Vagina (tissue), 2 donors: ENCODE measurements around the gene POLR1D. TPM values are rescaled to one million over a fixed set of nuclear protein-coding genes. Genes with fewer than 3 reads are reported as not detected.

Experiments
- DNase-seq, 2 donors: peaks; one replicate each; pipeline ENCODE4 v3.0.0-alpha.2; 2017; ENCODE audit errors: extremely low spot score in 2 of 2
- H3K27ac ChIP-seq: fragments of 200-600 bp; sonication (generic); one replicate; pipeline ENCODE4 v1.5.1; 2019
- H3K27me3 ChIP-seq: fragments of 200-600 bp; sonication (generic); one replicate; pipeline ENCODE4 v1.5.1; 2019
- H3K36me3 ChIP-seq, 2 donors: fragments of 200-600 bp; sonication (generic); one replicate each; pipeline ENCODE4 v1.5.1; 2017 to 2019
- H3K4me1 ChIP-seq: fragments of 200-600 bp; sonication (generic); one replicate; pipeline ENCODE4 v1.5.1; 2019
- H3K4me3 ChIP-seq, 2 donors: fragments of 200-600 bp; sonication (generic); 1 replicate in 1 of 2; 2 replicates in 1 of 2; pipeline ENCODE4 v1.5.1; 2016 to 2019
- H3K9me3 ChIP-seq: fragments of 200-600 bp; sonication (generic); one replicate; pipeline ENCODE4 v1.5.1; 2019
- POLR2A ChIP-seq, 2 donors: fragments of 450-650 bp; IDR thresholded peaks; one replicate each; pipeline ENCODE4 v1.6.1; 2017; ENCODE audit warnings: antibody characterized with exemption in 2 of 2, mild to moderate bottlenecking in 2 of 2, moderate library complexity in 2 of 2
- POLR2AphosphoS5 ChIP-seq, 2 donors: sonication (generic); formaldehyde crosslinking; IDR thresholded peaks; one replicate each; pipeline ENCODE4 v1.9.0; 2017; ENCODE audit warnings: antibody characterized with exemption in 2 of 2, mild to moderate bottlenecking in 2 of 2, low read depth in 1 of 2; ENCODE audit not compliant: insufficient read depth in 1 of 2
- intact Hi-C: fragments of 100-400 bp; cut with DNase I; formaldehyde crosslinking; loops from one replicate; pipeline ENCODE4 v1.15.1; 2023
- total RNA-seq: library from RNA; depleted of rRNA; stranded (reverse); fragments of >200 nt; gene quantifications from one replicate; pipeline ENCODE4 v1.2.3, GENCODE V29; 2016
- TF ChIP-seq, protein P1 (sequence below), 3 experiments: fragments of 450-650 bp in 2 of 3; fragments of 200-600 bp in 1 of 3; sonication (generic) in 1 of 3; IDR thresholded peaks; one replicate each; pipeline ENCODE4 v1.5.1; 2017 to 2019; ENCODE audit warnings: antibody characterized with exemption in 3 of 3, mild to moderate bottlenecking in 2 of 3, moderate library complexity in 2 of 3

The POLR1D gene
- total RNA-seq, 1 donor from 2014 or later: 74.2 TPM

DNA sequence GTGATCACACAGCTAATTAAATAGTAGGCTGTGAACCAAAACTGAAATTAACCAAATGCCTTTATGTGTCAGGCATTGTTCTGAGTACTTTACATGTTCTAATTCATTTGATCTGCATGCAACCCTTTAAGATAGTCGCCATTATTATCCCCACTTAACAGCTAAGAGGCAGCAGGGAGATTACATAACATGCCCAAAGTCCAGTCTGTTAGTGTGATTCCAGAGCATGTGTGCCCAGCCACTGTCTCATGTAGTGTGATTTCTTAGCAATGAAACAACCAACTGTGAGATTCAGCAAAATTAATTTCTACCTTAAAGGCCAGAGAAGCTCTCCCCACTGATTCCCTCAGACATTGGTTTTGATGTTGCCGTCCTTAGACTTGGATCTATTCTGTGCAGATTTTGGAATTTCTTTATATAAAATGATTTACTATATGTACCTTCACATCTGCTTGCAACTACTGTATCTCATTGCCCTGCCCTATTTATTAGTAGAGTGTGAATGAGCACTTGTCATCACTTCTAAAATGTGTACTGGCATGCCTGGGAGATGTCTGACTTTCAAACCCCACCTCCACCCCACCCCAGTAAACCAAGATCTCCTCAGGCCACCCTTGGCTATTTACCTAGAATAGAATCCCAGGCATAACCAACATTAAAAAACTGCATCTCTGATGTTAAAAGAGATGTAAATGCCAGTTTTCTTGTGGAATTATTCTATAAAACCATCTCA, 41.2 kb downstream of the POLR1D start:
- Histone ChIP-seq H3K4me1 (peaks cover 17% of the 10 kb centered on the region), H3K9me3 (no peaks in the 10 kb centered on the region), H3K27ac (no peak overlapping the region), H3K36me3 (peaks cover 0 to 20% of the 10 kb centered on the region in 2 donors), H3K4me3 (no peak overlapping the region), H3K27me3 (no peaks in the 10 kb centered on the region)
- DNase-seq: no peak
- TF ChIP-seq POLR2AphosphoS5 (IDR thresholded peaks at IDR 0.05; ENCODE audit: insufficient read depth in 1 of 2, low read depth in 1 of 2) (no peak), POLR2A (IDR thresholded peaks at IDR 0.05) (no peak)
- TF ChIP-seq, protein P1, sequence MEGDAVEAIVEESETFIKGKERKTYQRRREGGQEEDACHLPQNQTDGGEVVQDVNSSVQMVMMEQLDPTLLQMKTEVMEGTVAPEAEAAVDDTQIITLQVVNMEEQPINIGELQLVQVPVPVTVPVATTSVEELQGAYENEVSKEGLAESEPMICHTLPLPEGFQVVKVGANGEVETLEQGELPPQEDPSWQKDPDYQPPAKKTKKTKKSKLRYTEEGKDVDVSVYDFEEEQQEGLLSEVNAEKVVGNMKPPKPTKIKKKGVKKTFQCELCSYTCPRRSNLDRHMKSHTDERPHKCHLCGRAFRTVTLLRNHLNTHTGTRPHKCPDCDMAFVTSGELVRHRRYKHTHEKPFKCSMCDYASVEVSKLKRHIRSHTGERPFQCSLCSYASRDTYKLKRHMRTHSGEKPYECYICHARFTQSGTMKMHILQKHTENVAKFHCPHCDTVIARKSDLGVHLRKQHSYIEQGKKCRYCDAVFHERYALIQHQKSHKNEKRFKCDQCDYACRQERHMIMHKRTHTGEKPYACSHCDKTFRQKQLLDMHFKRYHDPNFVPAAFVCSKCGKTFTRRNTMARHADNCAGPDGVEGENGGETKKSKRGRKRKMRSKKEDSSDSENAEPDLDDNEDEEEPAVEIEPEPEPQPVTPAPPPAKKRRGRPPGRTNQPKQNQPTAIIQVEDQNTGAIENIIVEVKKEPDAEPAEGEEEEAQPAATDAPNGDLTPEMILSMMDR (IDR thresholded peaks at IDR 0.05): no peak
- intact Hi-C loops: no loop called here

- intact Hi-C loops: no loop called here
- Histone ChIP-seq H3K27ac (no peak overlapping the region), H3K4me3 (no peak overlapping the region), H3K4me1 (peaks cover 6% of the 10 kb centered on the region), H3K27me3 (no peaks in the 10 kb centered on the region), H3K36me3 (peaks cover 0 to 20% of the 10 kb centered on the region in 2 donors), H3K9me3 (no peaks in the 10 kb centered on the region)
- no peak for DNase-seq
- TF ChIP-seq POLR2AphosphoS5 (IDR thresholded peaks at IDR 0.05; ENCODE audit: insufficient read depth in 1 of 2, low read depth in 1 of 2) (no peak), POLR2A (IDR thresholded peaks at IDR 0.05) (no peak)
Observed at GRCh38 chr13:27663947-27664346, 42.3 kb downstream of the POLR1D start.

- no peak overlapping the region for H3K4me3 ChIP-seq
- no peak overlapping the region for H3K27ac ChIP-seq
- H3K36me3 ChIP-seq: peaks cover 0 to 20% of the 10 kb centered on the region in 2 donors
- TF ChIP-seq, protein P1 (IDR thresholded peaks at IDR 0.05): no peak
- no peak for TF ChIP-seq POLR2AphosphoS5 (IDR thresholded peaks at IDR 0.05; ENCODE audit: insufficient read depth in 1 of 2, low read depth in 1 of 2)
- no peak for TF ChIP-seq POLR2A (IDR thresholded peaks at IDR 0.05)
- no peak for DNase-seq
- no peaks in the 10 kb centered on the region for H3K27me3 ChIP-seq
- intact Hi-C loops: no loop called here
- H3K9me3 ChIP-seq: no peaks in the 10 kb centered on the region
- no peaks in the 10 kb centered on the region for H3K4me1 ChIP-seq
Observed at GRCh38 chr13:27665333-27665732, 43.6 kb downstream of the POLR1D start.

- Histone ChIP-seq H3K36me3 (peaks cover 0 to 16% of the 10 kb centered on the region in 2 donors), H3K9me3 (no peaks in the 10 kb centered on the region), H3K4me1 (no peaks in the 10 kb centered on the region), H3K27me3 (no peaks in the 10 kb centered on the region), H3K27ac (no peak overlapping the region), H3K4me3 (no peak overlapping the region)
- TF ChIP-seq, protein P1 (IDR thresholded peaks at IDR 0.05): no peak
- no peak for TF ChIP-seq POLR2AphosphoS5 (IDR thresholded peaks at IDR 0.05; ENCODE audit: insufficient read depth in 1 of 2, low read depth in 1 of 2)
- no peak for TF ChIP-seq POLR2A (IDR thresholded peaks at IDR 0.05)
- intact Hi-C loops: no loop called here
- no peak for DNase-seq
Observed at GRCh38 chr13:27665761-27666160, 44.1 kb downstream of the POLR1D start.

DNA sequence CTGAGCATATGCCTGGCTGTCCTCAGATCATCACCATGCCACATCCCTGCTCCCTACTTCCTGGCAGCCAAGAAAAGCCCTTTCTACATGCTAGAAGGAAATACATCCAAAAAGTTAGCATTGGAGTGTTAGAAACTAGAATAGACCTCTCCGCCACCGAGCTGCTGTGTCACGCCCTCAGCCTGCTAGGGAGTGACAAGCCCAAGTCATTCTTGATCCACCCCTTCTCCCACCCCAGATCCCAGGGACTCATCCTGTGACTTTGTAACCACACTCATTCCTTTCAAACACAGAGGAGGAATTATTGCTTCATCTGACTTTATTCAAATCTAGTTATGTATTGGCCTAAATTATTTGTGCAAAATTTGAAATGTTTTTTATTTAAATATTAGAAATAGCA, 45.3 kb downstream of the POLR1D start:
- Histone ChIP-seq H3K4me1 (no peaks in the 10 kb centered on the region), H3K4me3 (no peak overlapping the region), H3K27me3 (no peaks in the 10 kb centered on the region), H3K9me3 (no peaks in the 10 kb centered on the region), H3K27ac (no peak overlapping the region), H3K36me3 (peaks cover 0 to 16% of the 10 kb centered on the region in 2 donors)
- DNase-seq: no peak
- intact Hi-C loops: no loop called here
- TF ChIP-seq POLR2A (IDR thresholded peaks at IDR 0.05) (no peak), POLR2AphosphoS5 (IDR thresholded peaks at IDR 0.05; ENCODE audit: insufficient read depth in 1 of 2, low read depth in 1 of 2) (no peak)
- TF ChIP-seq, protein P1 (IDR thresholded peaks at IDR 0.05): no peak
